AG04449 (cell line): Measurements from ENCODE around the gene BAX.

ENCODE experiments used
- CTCF ChIA-PET: fragments of 350-600 bp; formaldehyde crosslinking; extraction: SDS; loops from one replicate; lab custom pipeline; 2021; ENCODE audit warnings: antibody characterized with exemption; lab: Yijun Ruan, JAX
- POLR2A ChIA-PET: fragments of 400-600, 350-600 bp; formaldehyde crosslinking; extraction: SDS; loops from one replicate; lab custom pipeline; 2020; ENCODE audit warnings: antibody characterized with exemption, inconsistent platforms; lab: Yijun Ruan, JAX
- DNase-seq: peaks from one replicate; pipeline ENCODE4 v3.0.0-alpha.2; 2010; ENCODE audit warnings: low read depth, low spot score
- H3K4me3 ChIP-seq: 2 replicates; pipeline ENCODE4 v1.5.1; 2011; ENCODE audit warnings: low read depth, mild to moderate bottlenecking, control low read depth, low read length
- CTCF ChIP-seq: IDR thresholded peaks from one replicate; pipeline ENCODE4 v1.5.1; 2011; ENCODE audit warnings: mild to moderate bottlenecking, moderate library complexity, low read length, control low read depth, inconsistent platforms; ENCODE audit not compliant: insufficient read depth; ENCODE audit errors: missing control alignments

The BAX gene

DNA sequence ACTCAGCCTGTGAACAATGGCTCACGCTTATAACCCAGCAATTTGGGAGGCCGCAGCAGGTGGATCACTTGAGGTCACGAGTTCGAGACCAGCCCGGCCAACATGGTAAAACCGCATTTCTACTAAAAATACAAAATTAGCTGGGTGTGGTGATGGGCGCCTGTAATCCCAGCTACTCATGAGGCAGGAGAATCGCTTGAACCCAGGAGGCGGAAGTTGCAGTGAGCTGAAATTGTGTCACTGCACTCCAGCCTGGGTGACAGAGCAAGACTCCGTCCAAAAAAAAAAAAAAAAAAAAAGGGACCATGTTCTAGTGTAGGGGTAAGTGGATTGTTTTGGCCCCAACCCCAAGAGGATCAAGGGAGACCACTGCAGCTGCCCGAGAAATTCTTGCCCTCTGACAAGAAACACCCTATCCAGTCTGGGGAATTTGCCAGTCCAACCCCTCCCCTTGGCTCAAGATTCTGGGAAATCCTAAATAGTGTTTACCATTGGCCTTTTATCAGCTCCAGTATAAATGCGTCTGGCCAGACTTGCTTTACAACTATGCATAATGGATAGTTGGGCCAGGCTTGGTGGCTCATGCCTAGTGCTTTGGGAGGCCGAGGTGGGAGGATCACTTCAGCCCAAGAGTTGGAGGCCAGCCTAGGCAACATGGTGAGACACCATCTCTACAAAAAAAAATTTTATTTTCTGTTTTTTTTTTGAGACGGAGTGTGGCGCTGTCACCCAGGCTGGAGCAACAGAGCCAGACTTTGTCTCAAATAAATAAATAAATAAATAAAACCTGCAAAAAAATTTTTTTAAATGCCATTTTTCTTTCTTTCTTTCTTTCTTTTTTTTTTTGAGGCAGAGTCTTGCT is 26.3 kb upstream of the BAX start:
- ChIA-PET CTCF (no interaction called here), POLR2A (no interaction called here)
- no peak for DNase-seq
- no peak overlapping the region for H3K4me3 ChIP-seq
- no peak for TF ChIP-seq CTCF

- DNase-seq: no peak
- TF ChIP-seq CTCF: no peak
Measured at GRCh38 chr19:48933382-48933932, 21.2 kb upstream of the BAX start, which contains the start of gene DHDH. Gene DHDH, plus strand, starts transcription at chr19:48933699. Its CDS starts 23 bp downstream, at chr19:48933722.

GRCh38 chr19:48934837-48935236 is 19.8 kb upstream of the BAX start:
- no peak for DNase-seq
- no peak overlapping the region for H3K4me3 ChIP-seq
- ChIA-PET POLR2A (no interaction called here), CTCF (no interaction called here)
- TF ChIP-seq CTCF: no peak

More at GRCh38 chr19:48933382-48933932, 21.2 kb upstream of the BAX start, which contains the start of gene DHDH:
- ChIA-PET CTCF (interaction anchor here (0.9 to 1.0 kb wide), 2 partner anchors 60 to 91 kb away, joined by 3 read pairs; partner anchors contain the start of genes GYS1 and RUVBL2), POLR2A (no interaction called here)
- peak within 1 kb of the TSS; percentile 65 for H3K4me3 ChIP-seq

GRCh38 chr19:48935864-48936263 is 18.8 kb upstream of the BAX start:
- no peak for TF ChIP-seq CTCF
- DNase-seq: no peak
- POLR2A ChIA-PET: no interaction called here
- CTCF ChIA-PET: no interaction called here
- no peak overlapping the region for H3K4me3 ChIP-seq

- no peak for TF ChIP-seq CTCF
- H3K4me3 ChIP-seq: no peak overlapping the region
- CTCF ChIA-PET: interaction anchor here (0.8 kb wide), 1 partner anchor 150 kb away, joined by 3 read pairs; no protein-coding TSS in a partner anchor
- POLR2A ChIA-PET: no interaction called here
- no peak for DNase-seq
Measured at GRCh38 chr19:48938256-48938655, 16.4 kb upstream of the BAX start.

GRCh38 chr19:48940902-48941301 is 13.8 kb upstream of the BAX start:
- CTCF ChIA-PET: no interaction called here
- H3K4me3 ChIP-seq: no peak overlapping the region
- no peak for DNase-seq
- no peak for TF ChIP-seq CTCF
- POLR2A ChIA-PET: interaction anchor here (0.6 kb wide), 1 partner anchor 23 kb away, joined by 3 read pairs; no protein-coding TSS in a partner anchor
